Gastroesophageal sphincter (tissue), 2 donors: ENCODE results near the gene EPHA6.

Source experiments
- EP300 ChIP-seq: sonication (generic); formaldehyde crosslinking; IDR thresholded peaks from one replicate; pipeline ENCODE4 v1.6.1; 2017; ENCODE audit warnings: antibody characterized with exemption, mild to moderate bottlenecking
- POLR2AphosphoS5 ChIP-seq: sonication (generic); formaldehyde crosslinking; IDR thresholded peaks from one replicate; pipeline ENCODE4 v1.6.1; 2017; ENCODE audit warnings: antibody characterized with exemption

DNA sequence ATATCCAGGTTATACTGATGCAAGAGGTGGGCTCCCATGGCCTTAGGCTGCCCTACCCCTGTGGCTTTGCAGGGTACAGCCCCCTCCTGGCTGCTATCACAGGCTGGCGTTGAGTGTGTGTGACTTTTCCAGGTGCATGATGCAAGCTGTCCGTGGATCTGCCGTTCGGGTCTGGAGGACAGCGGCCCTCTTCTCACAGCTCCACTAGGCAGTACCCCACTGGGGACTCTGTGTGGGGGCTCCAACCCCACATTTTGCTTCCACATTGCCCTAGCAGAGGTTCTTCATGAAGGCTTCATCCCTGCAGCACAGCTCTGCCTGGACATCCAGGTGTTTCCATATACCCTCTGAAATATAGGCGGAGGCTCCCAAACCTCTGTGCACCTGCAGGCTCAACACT is 610.6 kb downstream of the EPHA6 start:
- TF ChIP-seq POLR2AphosphoS5: no peak
- no peak for TF ChIP-seq EP300
